Mesenchymal stem cell (in vitro differentiated cells and primary cell): ENCODE results near the gene ARF4.
A peak's percentile ranks its signal among the peaks of the same experiment; 100 is the strongest.

Experiments used
- DNase-seq: peaks from one replicate; pipeline ENCODE4 v3.0.0-alpha.2; 2013
- H2AFZ ChIP-seq: one replicate; pipeline ENCODE4 v1.6.1; 2013; ENCODE audit warnings: low read depth, mild to moderate bottlenecking, control low read depth, inconsistent platforms, low read length, moderate library complexity
- H2AK5ac ChIP-seq: 2 replicates; pipeline ENCODE4 v1.6.1; 2013; ENCODE audit warnings: low read length, moderate library complexity, mild to moderate bottlenecking, inconsistent platforms; ENCODE audit not compliant: severe bottlenecking
- H2BK120ac ChIP-seq: one replicate; pipeline ENCODE4 v1.6.1; 2013; ENCODE audit warnings: low read depth, mild to moderate bottlenecking, inconsistent platforms, low read length, moderate library complexity
- H2BK12ac ChIP-seq, 2 experiments: one replicate each; pipeline ENCODE4 v1.6.1; 2013; ENCODE audit warnings: inconsistent platforms in 2 of 2, low read length in 2 of 2, mild to moderate bottlenecking in 2 of 2, moderate library complexity in 2 of 2, control low read depth in 1 of 2
- H2BK15ac ChIP-seq: one replicate; pipeline ENCODE4 v1.6.1; 2013; ENCODE audit warnings: mild to moderate bottlenecking, low read depth, inconsistent platforms; ENCODE audit not compliant: poor library complexity, severe bottlenecking
- H2BK5ac ChIP-seq: 2 replicates; pipeline ENCODE4 v1.6.1; 2013; ENCODE audit warnings: low read depth, mild to moderate bottlenecking, low read length, control low read depth, inconsistent platforms; ENCODE audit not compliant: poor library complexity, severe bottlenecking
- H3K14ac ChIP-seq, 2 experiments: one replicate each; pipeline ENCODE4 v1.6.1; 2013; ENCODE audit warnings: inconsistent platforms in 2 of 2, low read length in 2 of 2, control low read depth in 1 of 2, mild to moderate bottlenecking in 1 of 2, moderate library complexity in 1 of 2
- H3K18ac ChIP-seq, 2 experiments: one replicate each; pipeline ENCODE4 v1.6.1; 2013; ENCODE audit warnings: inconsistent platforms in 2 of 2, low read length in 2 of 2, control low read depth in 1 of 2, low read depth in 1 of 2, mild to moderate bottlenecking in 1 of 2
- H3K23ac ChIP-seq, 2 experiments: one replicate each; pipeline ENCODE4 v1.6.1; 2013; ENCODE audit warnings: inconsistent platforms in 2 of 2, low read length in 2 of 2, mild to moderate bottlenecking in 2 of 2, moderate library complexity in 2 of 2, control low read depth in 1 of 2
- H3K27ac ChIP-seq: 2 replicates; pipeline ENCODE4 v1.5.1; 2013; ENCODE audit warnings: mild to moderate bottlenecking, moderate library complexity, low read length, control low read depth, inconsistent platforms; ENCODE audit not compliant: poor library complexity, severe bottlenecking
- H3K27me3 ChIP-seq, 2 experiments: 2 replicates each; pipeline versions ENCODE4 v1.6.1 to v1.7.0; 2013; ENCODE audit warnings: low read length in 2 of 2, mild to moderate bottlenecking in 2 of 2, moderate library complexity in 2 of 2, control low read depth in 1 of 2, inconsistent platforms in 1 of 2; ENCODE audit not compliant: control insufficient read depth in 1 of 2, insufficient read depth in 1 of 2
- H3K36me3 ChIP-seq, 2 experiments: 2 replicates each; pipeline versions ENCODE4 v1.6.1 to v1.7.0; 2013; ENCODE audit warnings: low read length in 2 of 2, control low read depth in 1 of 2, inconsistent platforms in 1 of 2, low read depth in 1 of 2, mild to moderate bottlenecking in 1 of 2; ENCODE audit not compliant: insufficient read depth in 2 of 2, control insufficient read depth in 1 of 2
- H3K4ac ChIP-seq, 2 experiments: one replicate each; pipeline ENCODE4 v1.6.1; 2013; ENCODE audit warnings: inconsistent platforms in 2 of 2, low read length in 2 of 2, mild to moderate bottlenecking in 2 of 2, moderate library complexity in 2 of 2, control low read depth in 1 of 2, low read depth in 1 of 2
- H3K4me1 ChIP-seq: 2 replicates; pipeline ENCODE4 v1.6.1; 2013; ENCODE audit warnings: low read depth, low read length, control low read depth; ENCODE audit not compliant: control insufficient read depth, insufficient read depth
- H3K4me2 ChIP-seq: 2 replicates; pipeline ENCODE4 v1.6.1; 2013; ENCODE audit warnings: low read length, mild to moderate bottlenecking, inconsistent platforms; ENCODE audit not compliant: poor library complexity, severe bottlenecking
- H3K4me3 ChIP-seq, 2 experiments: 2 replicates each; pipeline versions ENCODE4 v1.5.1 to v1.7.0; 2013; ENCODE audit warnings: low read length in 2 of 2, mild to moderate bottlenecking in 2 of 2, control low read depth in 1 of 2, low read depth in 1 of 2; ENCODE audit not compliant: insufficient read depth in 1 of 2
- H3K79me1 ChIP-seq: replicated peaks from 2 replicates; pipeline ENCODE4 v1.6.1; 2013; ENCODE audit warnings: mild to moderate bottlenecking, control low read depth, low read length, inconsistent platforms; ENCODE audit not compliant: poor library complexity, severe bottlenecking
- H3K9ac ChIP-seq: 2 replicates; pipeline ENCODE4 v1.7.0; 2013; ENCODE audit warnings: mild to moderate bottlenecking, low read length, moderate library complexity
- H3K9me3 ChIP-seq: 2 replicates; pipeline ENCODE4 v1.7.0; 2013; ENCODE audit warnings: mild to moderate bottlenecking, low read length; ENCODE audit not compliant: control insufficient read depth
- H4K8ac ChIP-seq: one replicate; pipeline ENCODE4 v1.6.1; 2013; ENCODE audit warnings: inconsistent platforms, mild to moderate bottlenecking, low read length, moderate library complexity
- H4K91ac ChIP-seq: one replicate; pipeline ENCODE4 v1.6.1; 2013; ENCODE audit warnings: mild to moderate bottlenecking, low read length, inconsistent platforms
- WGBS: methylation state at CpG from one replicate; pipeline ENCODE4 v1.1.7; 2013; ENCODE audit warnings: mixed read lengths; 5-methylcytosine and 5-hydroxymethylcytosine counted together

The ARF4 gene

DNA sequence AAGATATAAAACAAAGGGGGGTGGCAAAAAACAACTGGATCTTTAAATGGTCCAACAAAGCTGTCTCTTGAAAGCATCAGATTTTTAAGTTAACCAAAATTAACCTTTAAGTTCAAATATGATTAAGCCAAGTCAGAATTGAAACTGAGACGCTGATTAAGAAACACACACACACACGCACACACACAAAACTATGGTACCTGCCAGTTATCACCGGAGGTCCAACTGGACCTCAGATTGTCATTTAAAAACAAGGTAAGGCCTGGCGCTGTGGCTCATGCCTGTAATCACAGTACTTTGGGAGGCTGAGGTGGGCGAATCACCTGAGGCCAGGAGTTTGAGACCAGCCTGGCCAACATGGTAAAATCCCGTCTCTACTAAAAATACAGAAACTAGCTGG is 10.4 kb downstream of the ARF4 start:
- H4K8ac ChIP-seq = no peak overlapping the region
- H3K9me3 ChIP-seq = no peaks in the 10 kb centered on the region
- no peak overlapping the region for H2BK120ac ChIP-seq
- H3K4me1 ChIP-seq = peaks cover 9% of the 10 kb centered on the region
- no peak overlapping the region for H2AK5ac ChIP-seq
- H2AFZ ChIP-seq = no peak overlapping the region
- H2BK15ac ChIP-seq = no peak overlapping the region
- 81% methylated on average over 6 of the region's 6 CpGs for WGBS
- no peak overlapping the region for H3K27ac ChIP-seq
- no peak overlapping the region for H3K4me2 ChIP-seq
- H2BK5ac ChIP-seq = no peak overlapping the region
- H3K4me3 ChIP-seq = no peak overlapping the region
- peaks cover 26 to 50% of the 10 kb centered on the region in 2 experiments for H3K36me3 ChIP-seq
- H3K9ac ChIP-seq = peak overlapping the region; percentile 47
- H2BK12ac ChIP-seq = no peak overlapping the region
- no peak for DNase-seq
- H3K4ac ChIP-seq = no peak overlapping the region
- H3K18ac ChIP-seq = no peak overlapping the region
- no peaks in the 10 kb centered on the region for H3K27me3 ChIP-seq
- no peak overlapping the region for H4K91ac ChIP-seq
- H3K79me1 ChIP-seq = no peaks in the 10 kb centered on the region
- no peak overlapping the region for H3K23ac ChIP-seq
- no peak overlapping the region for H3K14ac ChIP-seq

DNA sequence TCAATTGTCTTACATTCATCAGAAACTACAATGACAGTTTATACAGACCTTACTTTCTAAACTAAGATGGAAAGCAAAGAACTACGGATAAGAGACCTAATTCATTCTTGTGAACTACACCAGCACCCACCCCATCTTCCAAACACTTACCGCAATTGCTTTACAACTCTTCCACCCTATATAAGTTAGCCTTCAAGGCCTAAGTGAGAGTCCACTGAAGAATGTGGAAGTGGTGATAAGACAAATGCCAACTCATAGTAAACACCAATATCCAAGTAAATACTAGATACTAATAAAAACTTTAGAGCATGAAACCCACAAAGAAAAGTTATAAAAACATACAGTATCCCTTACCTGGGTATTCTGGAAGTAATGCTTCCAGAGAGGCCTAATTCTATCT is 13.6 kb downstream of the ARF4 start:
- no peaks in the 10 kb centered on the region for H3K79me1 ChIP-seq
- H4K8ac ChIP-seq = no peak overlapping the region
- peaks cover 31 to 76% of the 10 kb centered on the region in 2 experiments for H3K36me3 ChIP-seq
- no peak overlapping the region for H3K4me3 ChIP-seq
- no peak overlapping the region for H2BK5ac ChIP-seq
- H2BK120ac ChIP-seq = no peak overlapping the region
- no peak overlapping the region for H3K27ac ChIP-seq
- no peak overlapping the region for H2BK12ac ChIP-seq
- peak overlapping the region; percentile 7 for H3K9ac ChIP-seq
- no peak overlapping the region for H2AFZ ChIP-seq
- H3K4me2 ChIP-seq = no peak overlapping the region
- 100% methylated on average over 1 of the region's 2 CpGs for WGBS
- no peak for DNase-seq
- H3K14ac ChIP-seq = no peak overlapping the region
- no peak overlapping the region for H3K18ac ChIP-seq
- no peaks in the 10 kb centered on the region for H3K9me3 ChIP-seq
- no peak overlapping the region for H4K91ac ChIP-seq
- H3K4me1 ChIP-seq = peaks cover 5% of the 10 kb centered on the region
- H2BK15ac ChIP-seq = no peak overlapping the region
- H3K27me3 ChIP-seq = no peaks in the 10 kb centered on the region
- H2AK5ac ChIP-seq = no peak overlapping the region
- H3K4ac ChIP-seq = no peak overlapping the region
- H3K23ac ChIP-seq = no peak overlapping the region

DNA sequence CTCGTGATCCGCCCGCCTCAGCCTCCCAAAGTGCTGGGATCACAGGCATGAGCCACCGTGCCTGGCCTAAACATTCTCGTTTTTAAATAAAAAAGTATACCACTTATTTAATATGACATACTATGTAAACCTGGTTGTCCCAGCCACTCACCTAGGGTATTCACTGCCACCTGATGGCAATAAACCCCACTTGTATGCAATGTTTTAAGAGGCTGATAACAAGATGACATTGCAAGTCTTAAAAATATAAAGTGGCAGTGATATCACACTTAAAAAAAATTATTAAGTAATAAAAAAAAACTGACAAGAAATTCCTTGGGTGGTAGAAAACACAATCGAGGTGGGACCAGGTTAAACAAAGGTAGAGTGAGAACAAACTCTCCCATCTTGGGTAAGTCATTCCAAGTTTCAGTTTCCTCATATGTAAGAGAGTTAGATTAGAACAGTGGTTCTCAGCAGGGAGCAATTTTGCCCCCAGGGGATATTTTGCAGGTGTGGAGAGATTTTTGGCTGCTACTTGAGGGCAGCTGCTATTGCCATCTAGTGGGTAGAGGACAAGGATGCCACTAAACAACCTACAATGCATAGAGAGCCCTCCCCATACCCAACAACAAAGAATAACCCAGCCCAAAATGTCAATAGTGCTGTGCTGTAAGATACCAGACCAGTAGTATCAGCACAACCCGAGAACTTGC is 14.5 kb downstream of the ARF4 start:
- Histone ChIP-seq H3K23ac (no peak overlapping the region), H2BK120ac (no peak overlapping the region), H3K36me3 (peaks cover 36 to 78% of the 10 kb centered on the region in 2 experiments), H3K27ac (no peak overlapping the region), H3K4me3 (no peak overlapping the region), H3K4me2 (no peak overlapping the region), H3K79me1 (no peaks in the 10 kb centered on the region), H2BK5ac (no peak overlapping the region), H2BK12ac (no peak overlapping the region), H4K8ac (no peak overlapping the region), H3K4ac (no peak overlapping the region), H3K4me1 (peaks cover 5% of the 10 kb centered on the region), H4K91ac (no peak overlapping the region), H3K27me3 (no peaks in the 10 kb centered on the region), H3K18ac (no peak overlapping the region), H3K9ac (peak overlapping the region; percentile 7), H2BK15ac (no peak overlapping the region), H3K14ac (no peak overlapping the region), H2AFZ (no peak overlapping the region), H3K9me3 (no peaks in the 10 kb centered on the region), H2AK5ac (no peak overlapping the region)
- no peak for DNase-seq
- 98% methylated on average over 5 of the region's 7 CpGs for WGBS

DNA sequence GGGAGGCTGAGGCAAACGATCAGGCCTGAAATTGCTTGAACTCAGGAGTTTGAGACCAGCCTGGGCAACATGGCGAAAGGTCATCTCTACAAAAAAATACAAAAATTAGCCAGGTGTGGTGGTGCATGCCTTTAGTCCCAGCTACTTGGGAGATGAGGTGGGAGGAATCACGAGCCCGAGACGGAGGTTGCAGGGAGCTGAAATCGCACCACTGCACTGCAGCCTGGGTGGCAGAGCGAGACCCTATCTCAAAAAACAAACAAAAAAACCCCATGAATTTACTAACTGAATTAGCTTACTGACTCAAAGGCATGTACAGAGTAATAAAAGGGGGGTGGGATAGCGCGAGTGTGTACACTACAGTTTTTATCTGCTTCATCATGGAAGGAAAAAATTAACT is 19.3 kb downstream of the ARF4 start:
- H2BK15ac ChIP-seq = no peak overlapping the region
- no peak overlapping the region for H3K14ac ChIP-seq
- H3K18ac ChIP-seq = no peak overlapping the region
- peaks cover 49 to 97% of the 10 kb centered on the region in 2 experiments for H3K36me3 ChIP-seq
- H2BK5ac ChIP-seq = no peak overlapping the region
- H3K79me1 ChIP-seq = peaks cover 4% of the 10 kb centered on the region
- 98% methylated on average over 5 of the region's 9 CpGs for WGBS
- no peak overlapping the region for H3K4ac ChIP-seq
- no peaks in the 10 kb centered on the region for H3K9me3 ChIP-seq
- H3K23ac ChIP-seq = no peak overlapping the region
- H2AFZ ChIP-seq = no peak overlapping the region
- H3K27me3 ChIP-seq = no peaks in the 10 kb centered on the region
- DNase-seq = no peak
- H3K4me1 ChIP-seq = no peaks in the 10 kb centered on the region
- no peak overlapping the region for H2BK12ac ChIP-seq
- H2AK5ac ChIP-seq = no peak overlapping the region
- no peak overlapping the region for H3K4me3 ChIP-seq
- no peak overlapping the region for H4K91ac ChIP-seq
- no peak overlapping the region for H3K9ac ChIP-seq
- H3K27ac ChIP-seq = no peak overlapping the region
- no peak overlapping the region for H2BK120ac ChIP-seq
- no peak overlapping the region for H3K4me2 ChIP-seq
- H4K8ac ChIP-seq = no peak overlapping the region
